HEK293 (cell line): ENCODE data around the gene ATF6B.
A peak's percentile ranks its signal among the peaks of the same experiment; 100 is the strongest.

Experiments used
- CTCF ChIA-PET: fragments of 350-600 bp; formaldehyde crosslinking; extraction: SDS; loops from one replicate; lab custom pipeline; 2021; ENCODE audit warnings: antibody characterized with exemption; lab: Yijun Ruan, JAX
- POLR2A ChIA-PET: fragments of 300-600 bp; formaldehyde crosslinking; extraction: SDS; loops from one replicate; lab custom pipeline; 2020; ENCODE audit warnings: antibody characterized with exemption, inconsistent platforms; lab: Yijun Ruan, JAX
- H3K27ac ChIP-seq: fragments of 200-500 bp; sonication (Bioruptor generic); 2 replicates; pipeline ENCODE4 v1.5.1; 2014; ENCODE audit warnings: low read depth, low read length, control low read depth, inconsistent platforms; ENCODE audit errors: extremely low read depth
- H3K36me3 ChIP-seq, 2 experiments: fragments of 200-500 bp in 1 of 2; sonication (Bioruptor generic) in 1 of 2; 1 replicate in 1 of 2; 2 replicates in 1 of 2; pipeline ENCODE4 v1.5.1; 2014 to 2017; ENCODE audit warnings: inconsistent platforms in 2 of 2, low read length in 2 of 2; ENCODE audit not compliant: control insufficient read depth in 2 of 2, insufficient read depth in 1 of 2
- H3K4me1 ChIP-seq: fragments of 200-500 bp; sonication (Bioruptor generic); 2 replicates; pipeline ENCODE4 v1.5.1; 2014; ENCODE audit warnings: mild to moderate bottlenecking, low read length, inconsistent platforms; ENCODE audit not compliant: control insufficient read depth, insufficient read depth
- H3K4me3 ChIP-seq: 2 replicates; pipeline ENCODE4 v1.5.1; 2011; ENCODE audit warnings: low read depth, mild to moderate bottlenecking, control low read depth, low read length, moderate library complexity
- H3K9me3 ChIP-seq: fragments of 200-500 bp; sonication (Bioruptor generic); 2 replicates; pipeline ENCODE4 v1.5.1; 2014; ENCODE audit warnings: low read depth, low read length, inconsistent platforms; ENCODE audit not compliant: control insufficient read depth, insufficient read depth
- GLI2 ChIP-seq: fragments of 450-650 bp; formaldehyde crosslinking; IDR thresholded peaks from 2 replicates; pipeline ENCODE4; 2017; ENCODE audit warnings: missing biosample characterization, missing genetic modification characterization, low read depth, borderline replicate concordance
- HOXC10 ChIP-seq: sonication (generic); formaldehyde crosslinking; IDR thresholded peaks from 2 replicates; pipeline ENCODE4 v1.8.1; 2023; ENCODE audit warnings: mild to moderate bottlenecking, missing genetic modification reagents
- IKZF3 ChIP-seq: fragments of 450-650 bp; IDR thresholded peaks from 2 replicates; pipeline ENCODE4 v1.5.0; 2018; ENCODE audit warnings: missing biosample characterization, mild to moderate bottlenecking, missing genetic modification characterization, moderate library complexity
- INSM2 ChIP-seq: fragments of 450-650 bp; formaldehyde crosslinking; IDR thresholded peaks from 2 replicates; pipeline ENCODE4 v1.5.1; 2016; ENCODE audit warnings: missing biosample characterization, missing genetic modification characterization
- PRDM10 ChIP-seq: fragments of 450-650 bp; formaldehyde crosslinking; IDR thresholded peaks from 2 replicates; pipeline ENCODE4 v1.5.1; 2016; ENCODE audit warnings: missing biosample characterization, missing genetic modification characterization
- PRDM4 ChIP-seq: fragments of 450-650 bp; formaldehyde crosslinking; IDR thresholded peaks from 2 replicates; pipeline ENCODE4 v1.5.1; 2017; ENCODE audit warnings: missing biosample characterization, missing genetic modification characterization
- ZNF324 ChIP-seq: fragments of 450-650 bp; formaldehyde crosslinking; IDR thresholded peaks from 2 replicates; pipeline ENCODE4 v1.5.1; 2016; ENCODE audit warnings: missing biosample characterization, missing genetic modification characterization
- ZNF561 ChIP-seq: fragments of 450-650 bp; IDR thresholded peaks from 2 replicates; pipeline ENCODE4 v1.5.1; 2018; ENCODE audit warnings: missing biosample characterization, missing genetic modification characterization, borderline replicate concordance
- ZNF600 ChIP-seq: fragments of 450-650 bp; formaldehyde crosslinking; IDR thresholded peaks from 2 replicates; pipeline ENCODE4 v1.5.1; 2016; ENCODE audit warnings: missing biosample characterization, missing genetic modification characterization
- ZNF629 ChIP-seq: fragments of 450-650 bp; formaldehyde crosslinking; IDR thresholded peaks from 2 replicates; pipeline ENCODE4 v1.5.1; 2017; ENCODE audit warnings: missing biosample characterization, missing genetic modification characterization
- ZNF660 ChIP-seq: fragments of 450-650 bp; IDR thresholded peaks from 2 replicates; pipeline ENCODE4 v1.5.1; 2018; ENCODE audit warnings: missing biosample characterization, mild to moderate bottlenecking, missing genetic modification characterization
- ZNF670 ChIP-seq: fragments of 450-650 bp; formaldehyde crosslinking; IDR thresholded peaks from 2 replicates; pipeline ENCODE4 v1.5.1; 2016; ENCODE audit warnings: missing biosample characterization, missing genetic modification characterization, low read depth
- ZNF76 ChIP-seq: fragments of 450-650 bp; formaldehyde crosslinking; IDR thresholded peaks from 2 replicates; pipeline ENCODE4; 2016; ENCODE audit warnings: low read depth, missing biosample characterization, missing genetic modification characterization, borderline replicate concordance
- ZNF776 ChIP-seq: fragments of 450-650 bp; formaldehyde crosslinking; IDR thresholded peaks from 2 replicates; pipeline ENCODE4 v1.5.0; 2017; ENCODE audit warnings: missing biosample characterization, missing genetic modification characterization, borderline replicate concordance
- ZNF777 ChIP-seq: fragments of 450-650 bp; formaldehyde crosslinking; IDR thresholded peaks from 2 replicates; pipeline ENCODE4 v1.5.1; 2017; ENCODE audit warnings: missing biosample characterization, missing genetic modification characterization, borderline replicate concordance
- ZNF785 ChIP-seq: fragments of 450-650 bp; formaldehyde crosslinking; IDR thresholded peaks from 2 replicates; pipeline ENCODE4 v1.5.1; 2016; ENCODE audit warnings: missing biosample characterization, missing genetic modification characterization
- ZNF792 ChIP-seq: fragments of 450-650 bp; formaldehyde crosslinking; IDR thresholded peaks from 2 replicates; pipeline ENCODE4 v1.5.1; 2016; ENCODE audit warnings: missing biosample characterization, missing genetic modification characterization
- ZXDB ChIP-seq: fragments of 450-650 bp; formaldehyde crosslinking; IDR thresholded peaks from 2 replicates; pipeline ENCODE4 v1.5.1; 2016; ENCODE audit warnings: missing biosample characterization, missing genetic modification characterization
- TF ChIP-seq, protein P1 (sequence below): fragments of 450-650 bp; formaldehyde crosslinking; IDR thresholded peaks from 2 replicates; pipeline ENCODE4 v1.5.1; 2017; ENCODE audit warnings: missing biosample characterization, missing genetic modification characterization

Gene ATF6B

GRCh38 chr6:32086661-32087573 lies 41.1 kb downstream of the ATF6B start:
- CTCF ChIA-PET: interaction anchor here (0.7 kb wide), 1 partner anchor 8 kb away, joined by 3 read pairs; no protein-coding TSS in a partner anchor
- Histone ChIP-seq H3K36me3 (no peaks in the 10 kb centered on the region), H3K27ac (no peak overlapping the region)
- TF ChIP-seq ZNF785 (no peak), PRDM10 (tag by site-specific recombination) (peak; percentile 40; the same call in 1 of the 2 replicates)
- TF ChIP-seq, all 188 proteins: peak for 1
- H3K4me3 ChIP-seq: no peak overlapping the region
- H3K9me3 ChIP-seq: no peaks in the 10 kb centered on the region
- no peaks in the 10 kb centered on the region for H3K4me1 ChIP-seq
- POLR2A ChIA-PET: no interaction called here

DNA sequence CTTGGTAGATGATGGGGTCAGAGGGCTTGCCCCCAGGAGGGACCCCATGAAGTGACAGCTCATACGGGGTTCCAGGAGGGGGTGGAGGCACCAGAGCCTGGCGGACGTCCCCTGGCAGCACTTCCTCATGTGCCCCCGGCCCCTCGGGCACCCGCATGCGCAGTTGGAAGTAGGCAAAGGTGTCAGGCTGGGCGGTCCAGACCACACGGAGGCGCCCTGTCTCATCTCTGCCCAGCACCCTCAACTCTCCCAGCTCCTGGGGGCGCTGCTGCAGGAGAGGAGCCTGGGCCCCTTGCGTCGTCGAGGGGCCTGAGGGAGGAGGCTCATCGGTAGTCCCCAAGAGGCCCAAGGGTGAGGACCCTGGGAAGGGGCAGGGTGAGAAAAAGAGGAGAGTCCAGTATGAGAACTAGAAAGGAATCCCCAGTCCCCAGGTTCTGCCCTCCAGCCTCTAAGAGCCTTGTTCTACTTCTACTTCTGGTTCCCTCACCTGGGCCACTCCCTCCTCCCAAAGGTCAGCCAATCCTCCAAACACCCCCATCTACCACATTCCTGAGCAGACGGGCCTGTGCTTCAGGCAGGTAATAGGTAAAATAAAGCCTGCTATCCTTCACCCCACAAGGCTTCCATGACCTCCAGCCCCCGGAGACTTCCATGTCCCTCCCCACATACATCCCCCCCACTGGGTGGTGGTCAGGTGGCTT lies 42.1 kb downstream of the ATF6B start:
- no peaks in the 10 kb centered on the region for H3K4me1 ChIP-seq
- ChIA-PET CTCF (interaction anchor here (0.6 to 1.1 kb wide), 3 partner anchors 25 to 217 kb away, joined by 3 to 6 read pairs (median 3); no protein-coding TSS in a partner anchor), POLR2A (no interaction called here)
- no peaks in the 10 kb centered on the region for H3K9me3 ChIP-seq
- no peaks in the 10 kb centered on the region for H3K36me3 ChIP-seq
- no peak overlapping the region for H3K4me3 ChIP-seq
- H3K27ac ChIP-seq: no peak overlapping the region
- no peak for TF ChIP-seq ZNF777 (tag by site-specific recombination)
- TF ChIP-seq, protein P1, sequence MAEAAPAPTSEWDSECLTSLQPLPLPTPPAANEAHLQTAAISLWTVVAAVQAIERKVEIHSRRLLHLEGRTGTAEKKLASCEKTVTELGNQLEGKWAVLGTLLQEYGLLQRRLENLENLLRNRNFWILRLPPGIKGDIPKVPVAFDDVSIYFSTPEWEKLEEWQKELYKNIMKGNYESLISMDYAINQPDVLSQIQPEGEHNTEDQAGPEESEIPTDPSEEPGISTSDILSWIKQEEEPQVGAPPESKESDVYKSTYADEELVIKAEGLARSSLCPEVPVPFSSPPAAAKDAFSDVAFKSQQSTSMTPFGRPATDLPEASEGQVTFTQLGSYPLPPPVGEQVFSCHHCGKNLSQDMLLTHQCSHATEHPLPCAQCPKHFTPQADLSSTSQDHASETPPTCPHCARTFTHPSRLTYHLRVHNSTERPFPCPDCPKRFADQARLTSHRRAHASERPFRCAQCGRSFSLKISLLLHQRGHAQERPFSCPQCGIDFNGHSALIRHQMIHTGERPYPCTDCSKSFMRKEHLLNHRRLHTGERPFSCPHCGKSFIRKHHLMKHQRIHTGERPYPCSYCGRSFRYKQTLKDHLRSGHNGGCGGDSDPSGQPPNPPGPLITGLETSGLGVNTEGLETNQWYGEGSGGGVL (tag by site-specific recombination): no peak
- no peak for TF ChIP-seq HOXC10
- TF ChIP-seq ZNF76 (tag by site-specific recombination): no peak
- TF ChIP-seq ZXDB (tag by site-specific recombination): no peak
- TF ChIP-seq PRDM4 (tag by site-specific recombination): no peak
- no peak for TF ChIP-seq ZNF670 (tag by site-specific recombination)
- no peak for TF ChIP-seq ZNF629 (tag by site-specific recombination)
- no peak for TF ChIP-seq INSM2 (tag by site-specific recombination)
- TF ChIP-seq ZNF792 (tag by site-specific recombination): no peak
- TF ChIP-seq GLI2 (tag by site-specific recombination): no peak
- TF ChIP-seq ZNF600 (tag by site-specific recombination): no peak
- no peak for TF ChIP-seq ZNF660 (tag by site-specific recombination)
- TF ChIP-seq ZNF324 (tag by site-specific recombination): no peak
- no peak for TF ChIP-seq ZNF561 (tag by site-specific recombination)
- no peak for TF ChIP-seq IKZF3 (tag by site-specific recombination)
- no peak for TF ChIP-seq ZNF776
- TF ChIP-seq, all 188 proteins: peak for 0
